SK-N-SH treated with all-trans-retinoic acid at 6 μM for 48 hours (cell line): ENCODE data around the gene FAM120A.

Experiments used
- ARNTL ChIP-seq: fragments of 450-650 bp; formaldehyde crosslinking; IDR thresholded peaks from 2 replicates; pipeline ENCODE4 v1.5.0; 2020; ENCODE audit warnings: low read depth, mild to moderate bottlenecking, moderate library complexity, borderline replicate concordance
- ESRRG ChIP-seq: fragments of 250-450 bp; sonication (Bioruptor Pico); IDR thresholded peaks from 2 replicates; pipeline ENCODE4 v1.6.1; 2021; ENCODE audit warnings: mild to moderate bottlenecking
- ISL1 ChIP-seq: fragments of 250-450 bp; sonication (Bioruptor Pico); IDR thresholded peaks from 2 replicates; pipeline ENCODE4 v2.1.2; 2022; ENCODE audit warnings: mild to moderate bottlenecking, moderate library complexity
- RARB ChIP-seq: fragments of 250-450 bp; sonication (Bioruptor Pico); IDR thresholded peaks from 2 replicates; pipeline ENCODE4 v1.8.0; 2021; ENCODE audit warnings: mild to moderate bottlenecking, moderate library complexity
- SNAI2 ChIP-seq: fragments of 250-450 bp; sonication (Bioruptor Pico); IDR thresholded peaks from 2 replicates; pipeline ENCODE4 v1.5.0; 2020; ENCODE audit warnings: mild to moderate bottlenecking, moderate library complexity
- ZFP30 ChIP-seq: fragments of 450-650 bp; formaldehyde crosslinking; IDR thresholded peaks from 2 replicates; pipeline ENCODE4 v1.5.0; 2022; ENCODE audit warnings: mild to moderate bottlenecking, moderate library complexity
- ZNF565 ChIP-seq: fragments of 450-650 bp; formaldehyde crosslinking; conservative IDR thresholded peaks from 2 replicates; pipeline ENCODE4 v1.5.0; 2020; ENCODE audit warnings: low read depth, mild to moderate bottlenecking, moderate library complexity
- ZNF70 ChIP-seq: fragments of 450-650 bp; formaldehyde crosslinking; IDR thresholded peaks from 2 replicates; pipeline ENCODE4 v1.5.0; 2020; ENCODE audit warnings: mild to moderate bottlenecking, moderate library complexity
- TF ChIP-seq, protein P1 (sequence below): fragments of 250-450 bp; sonication (Bioruptor Pico); IDR thresholded peaks from 2 replicates; pipeline ENCODE4 v1.5.0; 2020; ENCODE audit warnings: mild to moderate bottlenecking, moderate library complexity
- TF ChIP-seq, protein P2 (sequence below): fragments of 250-450 bp; sonication (Bioruptor Pico); IDR thresholded peaks from 2 replicates; pipeline ENCODE4 v1.8.0; 2020; ENCODE audit warnings: mild to moderate bottlenecking, moderate library complexity, borderline replicate concordance
- TF ChIP-seq, protein P3 (sequence below): fragments of 250-450 bp; sonication (Bioruptor Pico); IDR thresholded peaks from 2 replicates; pipeline ENCODE4 v1.5.1; 2020; ENCODE audit warnings: low read depth, mild to moderate bottlenecking, moderate library complexity

DNA sequence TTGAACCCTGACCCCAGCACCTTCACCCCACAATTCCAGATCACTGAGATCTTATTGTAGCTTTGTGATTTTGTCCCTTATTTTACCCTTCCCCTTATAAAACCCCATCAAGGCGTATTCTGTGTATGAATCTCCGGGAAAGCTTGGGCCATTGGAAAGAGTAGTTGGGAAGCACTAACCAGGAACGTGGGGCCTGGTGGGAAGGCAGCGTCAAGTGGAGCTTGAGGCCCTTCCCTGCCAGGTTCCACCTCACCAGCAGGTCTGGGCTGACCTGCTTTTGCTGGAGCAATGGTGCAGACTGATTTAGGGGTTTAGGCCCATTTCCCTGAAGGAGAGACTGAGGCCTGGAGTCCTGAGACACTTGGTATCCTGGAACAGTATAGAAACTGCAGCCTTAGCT, 134.2 kb downstream of the FAM120A start:
- TF ChIP-seq ARNTL (CRISPR knock-in tag): no peak
- no peak for TF ChIP-seq SNAI2 (CRISPR knock-in tag)
- no peak for TF ChIP-seq ZNF70 (CRISPR knock-in tag)
- TF ChIP-seq, protein P1, sequence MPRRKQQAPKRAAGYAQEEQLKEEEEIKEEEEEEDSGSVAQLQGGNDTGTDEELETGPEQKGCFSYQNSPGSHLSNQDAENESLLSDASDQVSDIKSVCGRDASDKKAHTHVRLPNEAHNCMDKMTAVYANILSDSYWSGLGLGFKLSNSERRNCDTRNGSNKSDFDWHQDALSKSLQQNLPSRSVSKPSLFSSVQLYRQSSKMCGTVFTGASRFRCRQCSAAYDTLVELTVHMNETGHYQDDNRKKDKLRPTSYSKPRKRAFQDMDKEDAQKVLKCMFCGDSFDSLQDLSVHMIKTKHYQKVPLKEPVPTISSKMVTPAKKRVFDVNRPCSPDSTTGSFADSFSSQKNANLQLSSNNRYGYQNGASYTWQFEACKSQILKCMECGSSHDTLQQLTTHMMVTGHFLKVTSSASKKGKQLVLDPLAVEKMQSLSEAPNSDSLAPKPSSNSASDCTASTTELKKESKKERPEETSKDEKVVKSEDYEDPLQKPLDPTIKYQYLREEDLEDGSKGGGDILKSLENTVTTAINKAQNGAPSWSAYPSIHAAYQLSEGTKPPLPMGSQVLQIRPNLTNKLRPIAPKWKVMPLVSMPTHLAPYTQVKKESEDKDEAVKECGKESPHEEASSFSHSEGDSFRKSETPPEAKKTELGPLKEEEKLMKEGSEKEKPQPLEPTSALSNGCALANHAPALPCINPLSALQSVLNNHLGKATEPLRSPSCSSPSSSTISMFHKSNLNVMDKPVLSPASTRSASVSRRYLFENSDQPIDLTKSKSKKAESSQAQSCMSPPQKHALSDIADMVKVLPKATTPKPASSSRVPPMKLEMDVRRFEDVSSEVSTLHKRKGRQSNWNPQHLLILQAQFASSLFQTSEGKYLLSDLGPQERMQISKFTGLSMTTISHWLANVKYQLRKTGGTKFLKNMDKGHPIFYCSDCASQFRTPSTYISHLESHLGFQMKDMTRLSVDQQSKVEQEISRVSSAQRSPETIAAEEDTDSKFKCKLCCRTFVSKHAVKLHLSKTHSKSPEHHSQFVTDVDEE (CRISPR knock-in tag): no peak
- TF ChIP-seq ISL1 (CRISPR knock-in tag): no peak
- TF ChIP-seq RARB (CRISPR knock-in tag): no peak
- TF ChIP-seq ZNF565 (CRISPR knock-in tag): no peak
- no peak for TF ChIP-seq ZFP30
- no peak for TF ChIP-seq ESRRG (CRISPR knock-in tag)
- TF ChIP-seq, protein P2, sequence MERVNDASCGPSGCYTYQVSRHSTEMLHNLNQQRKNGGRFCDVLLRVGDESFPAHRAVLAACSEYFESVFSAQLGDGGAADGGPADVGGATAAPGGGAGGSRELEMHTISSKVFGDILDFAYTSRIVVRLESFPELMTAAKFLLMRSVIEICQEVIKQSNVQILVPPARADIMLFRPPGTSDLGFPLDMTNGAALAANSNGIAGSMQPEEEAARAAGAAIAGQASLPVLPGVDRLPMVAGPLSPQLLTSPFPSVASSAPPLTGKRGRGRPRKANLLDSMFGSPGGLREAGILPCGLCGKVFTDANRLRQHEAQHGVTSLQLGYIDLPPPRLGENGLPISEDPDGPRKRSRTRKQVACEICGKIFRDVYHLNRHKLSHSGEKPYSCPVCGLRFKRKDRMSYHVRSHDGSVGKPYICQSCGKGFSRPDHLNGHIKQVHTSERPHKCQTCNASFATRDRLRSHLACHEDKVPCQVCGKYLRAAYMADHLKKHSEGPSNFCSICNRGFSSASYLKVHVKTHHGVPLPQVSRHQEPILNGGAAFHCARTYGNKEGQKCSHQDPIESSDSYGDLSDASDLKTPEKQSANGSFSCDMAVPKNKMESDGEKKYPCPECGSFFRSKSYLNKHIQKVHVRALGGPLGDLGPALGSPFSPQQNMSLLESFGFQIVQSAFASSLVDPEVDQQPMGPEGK (CRISPR knock-in tag): no peak
- TF ChIP-seq, protein P3, sequence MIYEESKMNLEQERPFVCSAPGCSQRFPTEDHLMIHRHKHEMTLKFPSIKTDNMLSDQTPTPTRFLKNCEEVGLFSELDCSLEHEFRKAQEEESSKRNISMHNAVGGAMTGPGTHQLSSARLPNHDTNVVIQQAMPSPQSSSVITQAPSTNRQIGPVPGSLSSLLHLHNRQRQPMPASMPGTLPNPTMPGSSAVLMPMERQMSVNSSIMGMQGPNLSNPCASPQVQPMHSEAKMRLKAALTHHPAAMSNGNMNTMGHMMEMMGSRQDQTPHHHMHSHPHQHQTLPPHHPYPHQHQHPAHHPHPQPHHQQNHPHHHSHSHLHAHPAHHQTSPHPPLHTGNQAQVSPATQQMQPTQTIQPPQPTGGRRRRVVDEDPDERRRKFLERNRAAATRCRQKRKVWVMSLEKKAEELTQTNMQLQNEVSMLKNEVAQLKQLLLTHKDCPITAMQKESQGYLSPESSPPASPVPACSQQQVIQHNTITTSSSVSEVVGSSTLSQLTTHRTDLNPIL (CRISPR knock-in tag): no peak
